ENCODE data around the gene CYP17A1.

DNA sequence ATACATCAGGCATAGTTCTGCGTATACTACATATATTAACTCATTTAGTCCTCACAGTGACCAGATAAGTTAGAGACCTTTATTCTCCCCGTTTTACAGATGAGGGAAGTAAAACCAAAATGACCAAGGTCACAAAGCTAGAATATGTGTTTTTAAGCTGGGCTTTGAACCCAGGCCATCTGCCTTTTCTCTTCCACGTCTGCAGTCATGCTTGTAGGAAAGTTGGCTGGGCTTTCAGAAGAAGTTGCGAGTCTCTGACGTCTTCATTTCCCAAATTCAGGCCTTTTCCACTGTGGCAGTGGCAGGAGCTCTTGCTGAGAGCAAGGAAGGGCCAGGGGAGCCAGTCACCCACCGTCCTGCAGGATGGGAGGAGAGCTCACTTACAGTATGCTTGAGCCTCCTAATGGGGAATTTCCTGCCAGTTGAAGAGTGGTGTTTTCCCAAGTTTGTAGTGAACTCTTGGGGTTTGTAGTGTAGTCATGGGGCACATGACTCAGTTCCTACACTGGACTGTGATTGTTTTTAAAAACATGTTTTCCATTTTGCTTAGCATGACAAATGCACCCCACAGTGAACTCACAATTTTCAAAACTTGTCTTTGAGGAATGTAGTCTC lies 34.2 kb downstream of the CYP17A1 start:
- TF ChIP-seq CTCF (IDR thresholded peaks at IDR 0.05) (no peak), POLR2A (IDR thresholded peaks at IDR 0.05) (no peak), POLR2AphosphoS5 (IDR thresholded peaks at IDR 0.05) (peak in 1 of 3 donors; percentile 54)

All from breast epithelium (tissue), 3 donors.